Ectodermal cell (in vitro differentiated cells): ENCODE measurements around the gene TBR1.

Experiments used
- H3K27ac ChIP-seq: 2 replicates; pipeline ENCODE4 v1.7.0; 2013; ENCODE audit warnings: mild to moderate bottlenecking, low read depth, low read length; ENCODE audit not compliant: insufficient read depth, poor library complexity, severe bottlenecking
- H3K27me3 ChIP-seq: 2 replicates; pipeline ENCODE4 v1.7.0; 2013; ENCODE audit warnings: mild to moderate bottlenecking, low read length; ENCODE audit not compliant: insufficient read depth, control insufficient read depth, poor library complexity, severe bottlenecking
- H3K36me3 ChIP-seq: one replicate; pipeline ENCODE4 v1.7.0; 2013; ENCODE audit warnings: low read length; ENCODE audit not compliant: control insufficient read depth, insufficient read depth
- H3K4me1 ChIP-seq: one replicate; pipeline ENCODE4 v1.7.0; 2013; ENCODE audit warnings: low read length; ENCODE audit not compliant: control insufficient read depth, insufficient read depth
- H3K4me3 ChIP-seq: 2 replicates; pipeline ENCODE4 v1.7.0; 2013; ENCODE audit warnings: low read depth, low read length, control low read depth; ENCODE audit not compliant: insufficient read depth
- H3K9me3 ChIP-seq: 2 replicates; pipeline ENCODE4 v1.7.0; 2013; ENCODE audit warnings: mild to moderate bottlenecking, low read length, moderate library complexity; ENCODE audit not compliant: control insufficient read depth
- WGBS, 2 experiments: methylation state at CpG; one replicate each; pipeline ENCODE4 v1.1.7; 2013; ENCODE audit warnings: missing lambda C conversion rate in 2 of 2; 5-methylcytosine and 5-hydroxymethylcytosine counted together

Gene TBR1

DNA sequence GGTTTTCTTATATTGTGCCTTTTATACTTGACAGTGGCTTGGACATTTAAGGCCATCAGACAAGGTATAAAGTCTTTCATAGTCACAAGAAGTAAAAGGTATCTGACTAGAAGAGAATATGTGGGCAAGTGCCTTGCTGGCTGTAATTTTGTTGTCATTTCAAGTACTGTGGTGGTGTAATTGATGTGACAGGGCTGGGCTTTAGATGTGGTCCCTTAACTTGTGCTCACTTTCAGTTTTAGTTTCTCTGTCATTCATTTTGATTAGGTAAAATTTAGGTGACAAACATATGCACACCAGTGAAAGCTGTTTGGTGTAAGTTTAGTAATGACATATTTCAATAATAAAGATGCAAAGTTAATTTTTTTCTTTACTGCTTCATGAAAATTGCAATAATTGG is 31.2 kb upstream of the TBR1 start:
- H3K4me1 ChIP-seq, result no peaks in the 10 kb centered on the region
- H3K27me3 ChIP-seq, result no peaks in the 10 kb centered on the region
- H3K4me3 ChIP-seq, result no peak overlapping the region
- no peaks in the 10 kb centered on the region for H3K9me3 ChIP-seq
- H3K36me3 ChIP-seq, result no peaks in the 10 kb centered on the region
- H3K27ac ChIP-seq, result no peak overlapping the region

DNA sequence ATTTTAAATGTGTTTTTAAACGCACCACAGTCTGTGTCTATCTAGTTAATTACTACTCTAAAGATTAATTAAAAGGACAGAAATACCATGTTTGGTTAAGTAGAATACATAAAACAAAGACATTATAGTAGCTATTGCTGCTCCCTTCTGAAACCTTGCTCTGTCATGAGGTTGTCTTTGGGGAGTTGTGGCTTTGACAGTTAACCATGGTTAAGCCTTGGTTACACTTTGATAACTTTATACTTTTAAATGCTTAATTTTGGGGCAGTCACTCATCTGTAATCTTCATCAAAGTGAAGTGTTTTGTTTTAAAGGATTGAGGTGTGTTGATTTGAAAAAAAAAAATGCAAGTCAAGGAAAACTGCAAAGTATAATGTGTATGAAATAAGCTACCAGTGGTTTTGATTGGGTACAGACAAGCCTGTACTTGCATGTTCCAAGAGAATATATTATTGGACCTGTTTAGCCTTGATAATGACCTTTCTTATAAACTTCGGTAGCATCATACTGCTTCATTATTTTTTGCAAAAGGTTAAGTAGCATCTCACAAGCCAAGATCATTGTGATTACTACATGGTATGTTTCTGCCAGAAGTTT is 29.8 kb upstream of the TBR1 start:
- H3K27ac ChIP-seq, result no peak overlapping the region
- 100% methylated on average over 1 of the region's 2 CpGs for WGBS, 2 experiments
- no peaks in the 10 kb centered on the region for H3K36me3 ChIP-seq
- H3K9me3 ChIP-seq, result no peaks in the 10 kb centered on the region
- H3K4me1 ChIP-seq, result no peaks in the 10 kb centered on the region
- H3K4me3 ChIP-seq, result no peak overlapping the region
- H3K27me3 ChIP-seq, result no peaks in the 10 kb centered on the region

DNA sequence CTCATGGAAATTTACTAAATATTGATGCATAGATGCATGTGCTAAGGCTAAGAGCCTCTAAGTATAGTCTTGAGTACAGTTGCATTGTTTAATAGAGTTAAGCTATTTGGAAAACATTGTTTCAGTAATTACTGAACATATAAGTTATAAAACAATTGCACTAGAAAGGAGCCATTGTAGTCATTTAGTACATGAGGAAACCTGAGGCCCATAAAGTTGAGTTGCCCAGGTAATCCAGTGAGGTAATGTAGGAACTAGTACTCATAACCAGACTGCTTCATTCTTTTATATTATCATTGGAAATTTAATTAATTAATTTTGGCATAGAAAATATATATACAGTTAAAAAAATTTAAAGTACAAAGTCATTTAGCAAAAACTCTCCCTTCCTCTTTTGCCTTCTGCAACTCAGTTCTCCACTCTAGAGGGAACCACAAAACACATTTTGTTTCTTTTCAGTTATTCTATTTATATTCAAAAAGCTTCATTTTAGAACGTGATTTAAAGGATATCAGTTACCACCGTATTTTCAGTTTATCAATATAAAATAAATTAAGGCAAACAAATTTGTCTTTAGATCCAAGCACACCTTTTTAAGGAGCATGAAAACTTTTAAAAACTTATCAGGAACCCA is 27.8 kb upstream of the TBR1 start:
- H3K4me3 ChIP-seq, result no peak overlapping the region
- H3K27ac ChIP-seq, result no peak overlapping the region
- WGBS, 2 experiments, result 91% methylated on average over 2 of the region's 2 CpGs; no CpG with 5 or more reads in 1 of the 2 experiments
- no peaks in the 10 kb centered on the region for H3K4me1 ChIP-seq
- H3K36me3 ChIP-seq, result no peaks in the 10 kb centered on the region
- no peaks in the 10 kb centered on the region for H3K9me3 ChIP-seq
- H3K27me3 ChIP-seq, result no peaks in the 10 kb centered on the region

DNA sequence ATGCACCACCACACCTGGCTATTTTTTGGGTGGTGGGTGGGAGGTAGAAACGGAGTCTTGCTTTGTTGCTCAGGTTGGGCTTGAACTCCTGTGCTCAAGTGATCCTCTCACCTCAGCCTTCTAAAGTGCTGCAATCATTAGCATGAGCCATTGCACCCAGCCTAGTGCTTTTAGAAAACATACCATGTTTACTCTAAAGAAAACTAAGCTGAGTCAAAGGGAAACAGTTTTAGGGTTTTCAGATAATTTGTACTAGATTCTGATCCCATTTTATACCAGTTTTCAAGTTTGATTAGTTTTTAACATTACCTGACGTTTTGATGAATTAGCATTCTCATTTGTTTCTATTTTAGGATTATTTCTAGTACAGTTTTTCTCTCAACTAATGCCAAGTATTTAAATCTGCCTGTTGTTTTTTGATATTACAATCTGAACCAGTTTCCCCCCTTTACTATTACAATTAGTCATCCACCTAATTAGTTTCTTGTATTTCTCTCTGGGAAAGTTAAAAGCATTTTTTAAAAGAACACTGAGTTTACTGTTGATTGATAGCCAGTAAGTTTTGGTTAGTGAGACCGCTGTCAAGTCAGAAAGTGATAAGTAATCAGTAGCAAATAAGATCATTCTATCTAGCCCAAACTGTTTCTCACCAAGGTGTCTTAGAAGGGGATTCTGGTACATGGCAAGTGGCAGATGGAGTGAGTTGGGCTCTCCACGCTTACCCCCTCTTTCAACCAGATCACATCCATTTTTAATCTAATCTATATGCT is 24.2 kb upstream of the TBR1 start:
- H3K27me3 ChIP-seq, result no peaks in the 10 kb centered on the region
- H3K27ac ChIP-seq, result no peak overlapping the region
- no peak overlapping the region for H3K4me3 ChIP-seq
- H3K36me3 ChIP-seq, result peaks cover 8% of the 10 kb centered on the region
- no peaks in the 10 kb centered on the region for H3K4me1 ChIP-seq
- no peaks in the 10 kb centered on the region for H3K9me3 ChIP-seq
- 96 to 100% methylated on average over 1 to 3 of the region's 4 CpGs for WGBS, 2 experiments

DNA sequence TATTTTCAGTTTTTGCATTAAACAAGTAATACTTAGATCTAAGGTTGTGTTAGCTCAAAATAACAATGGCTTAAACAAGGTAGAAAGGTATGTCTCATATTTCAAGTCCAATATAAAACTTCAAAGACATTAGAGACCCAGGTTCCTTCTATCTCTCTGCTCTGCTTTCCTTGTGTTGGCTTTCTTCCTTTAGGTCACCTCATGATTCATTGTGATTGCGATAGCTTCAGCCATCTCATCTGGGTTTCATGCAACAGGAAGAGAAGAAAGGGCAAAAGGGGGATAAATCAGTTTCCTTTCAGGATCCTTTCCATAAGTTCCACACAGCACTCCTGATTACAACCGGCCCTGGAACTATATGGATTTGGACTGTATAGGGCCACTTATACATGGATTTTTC is 16.0 kb upstream of the TBR1 start:
- Histone ChIP-seq H3K9me3 (no peaks in the 10 kb centered on the region), H3K36me3 (peaks cover 12% of the 10 kb centered on the region)

DNA sequence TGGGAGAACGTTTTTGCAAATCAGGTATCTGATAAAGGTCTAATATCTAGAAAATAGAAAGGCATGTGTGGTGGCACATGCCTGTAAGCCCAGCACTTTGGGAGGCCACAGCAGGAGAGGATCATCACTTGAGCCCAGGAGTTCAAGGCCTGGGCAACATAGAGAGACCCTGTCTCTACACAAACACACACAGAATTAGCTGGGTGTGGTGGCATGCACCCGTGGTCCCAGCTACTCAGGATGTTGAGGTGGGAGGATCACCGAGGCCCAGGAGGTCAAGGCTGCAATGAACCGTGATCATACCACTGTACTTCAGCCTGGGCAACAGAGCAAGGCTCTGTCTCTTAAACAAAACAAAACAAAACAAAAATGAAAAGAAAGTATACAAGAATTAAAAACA is 13.8 kb upstream of the TBR1 start:
- Histone ChIP-seq H3K4me1 (no peaks in the 10 kb centered on the region), H3K36me3 (peaks cover under 1% of the 10 kb centered on the region), H3K27me3 (no peaks in the 10 kb centered on the region), H3K9me3 (no peaks in the 10 kb centered on the region), H3K27ac (no peak overlapping the region), H3K4me3 (no peak overlapping the region)
- WGBS, 2 experiments, result 93 to 97% methylated on average over 4 of the region's 4 CpGs

More for the DNA sequence above, 16.0 kb upstream of the TBR1 start:
- Histone ChIP-seq H3K27ac (no peak overlapping the region), H3K27me3 (no peaks in the 10 kb centered on the region), H3K4me3 (no peak overlapping the region), H3K4me1 (no peaks in the 10 kb centered on the region)
- 88 to 89% methylated on average over 1 of the region's 2 CpGs for WGBS, 2 experiments

DNA sequence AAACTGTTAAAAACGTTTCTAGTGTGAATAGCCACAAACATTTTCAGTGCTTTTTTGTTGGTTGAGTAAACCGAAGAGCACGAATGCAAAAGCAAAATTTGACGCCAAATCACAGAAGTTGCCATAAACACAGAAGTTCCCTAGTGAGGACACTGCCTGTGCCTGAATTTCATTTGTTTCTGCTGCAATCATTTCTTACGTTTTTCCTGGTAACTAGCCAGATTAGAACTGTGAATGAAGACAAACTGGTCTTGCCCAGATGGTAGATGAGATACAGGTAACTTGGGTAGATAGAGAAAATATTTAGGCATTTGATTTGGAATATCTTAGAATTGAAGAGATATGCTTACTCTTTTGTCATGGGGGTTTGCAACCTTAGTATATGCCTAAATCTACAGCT is 9.8 kb upstream of the TBR1 start:
- no peak overlapping the region for H3K27ac ChIP-seq
- H3K9me3 ChIP-seq, result no peaks in the 10 kb centered on the region
- no peaks in the 10 kb centered on the region for H3K4me1 ChIP-seq
- 86 to 92% methylated on average over 5 of the region's 5 CpGs for WGBS, 2 experiments
- H3K36me3 ChIP-seq, result no peaks in the 10 kb centered on the region
- no peaks in the 10 kb centered on the region for H3K27me3 ChIP-seq
- no peak overlapping the region for H3K4me3 ChIP-seq

DNA sequence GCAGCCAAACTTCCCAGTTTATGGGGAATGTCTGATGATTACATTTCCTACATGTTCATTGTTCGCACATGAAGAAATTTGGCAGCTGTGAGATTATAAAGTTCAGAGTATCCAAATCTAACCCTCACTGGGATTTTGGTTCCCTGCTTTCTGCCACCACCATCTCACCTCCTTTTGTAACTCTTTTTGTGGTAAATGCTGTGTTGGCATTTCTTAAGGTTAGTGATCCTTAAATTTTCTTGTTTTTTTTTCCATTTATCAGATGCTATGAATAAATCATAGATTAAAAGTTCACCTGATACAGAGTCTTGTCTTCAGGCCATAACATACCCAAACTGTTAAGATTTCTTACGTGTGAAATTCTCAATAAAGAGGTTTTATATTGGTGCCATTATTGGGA is 8.5 kb upstream of the TBR1 start:
- Histone ChIP-seq H3K4me1 (no peaks in the 10 kb centered on the region), H3K36me3 (no peaks in the 10 kb centered on the region), H3K9me3 (no peaks in the 10 kb centered on the region), H3K4me3 (no peak overlapping the region), H3K27ac (no peak overlapping the region), H3K27me3 (peaks cover 5% of the 10 kb centered on the region)
- WGBS, 2 experiments, result 94 to 100% methylated on average over 1 to 2 of the region's 2 CpGs

DNA sequence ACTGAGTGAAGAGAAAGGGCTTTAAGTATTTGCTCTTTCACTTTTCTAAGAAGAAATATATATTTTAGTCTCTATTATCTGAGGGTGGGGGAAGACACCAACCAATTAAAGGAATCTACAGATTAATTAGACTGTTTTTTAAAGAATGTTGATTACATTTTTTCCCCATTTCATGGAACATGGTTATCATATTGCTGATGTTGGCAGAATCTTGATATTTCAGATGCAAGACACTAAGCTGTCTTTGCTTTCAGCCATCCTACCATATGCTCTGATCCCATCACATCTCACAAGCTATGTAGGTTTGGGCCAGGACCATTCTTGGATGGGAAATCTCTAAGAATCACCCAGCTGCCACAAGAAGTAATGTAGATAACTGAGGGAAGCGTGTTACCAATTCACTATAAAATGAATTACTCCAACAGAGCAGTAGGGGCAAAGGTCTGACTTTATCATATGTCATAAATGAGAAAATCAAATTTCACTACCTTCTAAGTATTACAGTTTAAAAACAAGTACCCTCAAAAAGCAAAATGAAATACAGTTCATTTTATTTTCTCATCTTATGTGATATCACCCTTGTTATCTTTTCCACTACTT is 6.7 kb upstream of the TBR1 start:
- Histone ChIP-seq H3K36me3 (no peaks in the 10 kb centered on the region), H3K9me3 (no peaks in the 10 kb centered on the region), H3K4me3 (no peak overlapping the region), H3K4me1 (no peaks in the 10 kb centered on the region), H3K27ac (no peak overlapping the region), H3K27me3 (peaks cover 23% of the 10 kb centered on the region)
- 92% methylated on average over 1 of the region's 1 CpG; no CpG with 5 or more reads in 1 of the 2 experiments for WGBS, 2 experiments

DNA sequence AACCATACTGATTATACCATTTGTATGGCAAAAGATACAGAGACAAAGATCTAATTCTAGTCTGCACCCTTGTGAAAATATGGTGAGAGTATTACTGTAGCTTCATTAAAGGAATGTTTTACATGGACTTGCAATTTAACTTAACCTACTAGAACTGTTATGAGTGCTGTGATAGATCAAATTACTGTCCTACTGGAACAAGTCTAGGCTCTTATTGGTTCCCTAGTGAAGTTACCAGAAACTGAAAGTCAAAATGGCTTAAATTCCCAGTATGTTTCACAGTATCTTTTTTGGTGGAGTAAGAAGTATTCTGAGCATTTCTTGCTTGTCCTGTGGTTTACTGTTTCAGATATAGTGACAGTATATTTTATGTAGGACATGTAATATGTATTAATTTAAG is 3.8 kb upstream of the TBR1 start:
- no peaks in the 10 kb centered on the region for H3K9me3 ChIP-seq
- peaks cover 52% of the 10 kb centered on the region for H3K27me3 ChIP-seq
- no peaks in the 10 kb centered on the region for H3K4me1 ChIP-seq

More for the DNA sequence above, 3.8 kb upstream of the TBR1 start:
- Histone ChIP-seq H3K4me3 (no peak overlapping the region), H3K27ac (no peak overlapping the region), H3K36me3 (no peaks in the 10 kb centered on the region)
